HG03039 (cell line): Measurements from ENCODE around the gene SYNGR1.
"Not testable (repeated sequence)": the region's sequence is repeated elsewhere in the genome, so short reads cannot be mapped to it uniquely, and the experiment has no call there.

ENCODE experiments used
- ATAC-seq: cut with Tn5 transposase; IDR thresholded peaks from one replicate; pipeline ENCODE4 v1.9.1; 2021; ENCODE audit warnings: mild to moderate bottlenecking, moderate library complexity; ENCODE audit not compliant: unreplicated experiment

Gene SYNGR1

GRCh38 chr22:39316440-39317083 lies 33.2 kb upstream of the SYNGR1 start:
- no peak for ATAC-seq

GRCh38 chr22:39317084-39317774 lies 32.6 kb upstream of the SYNGR1 start:
- ATAC-seq: no peak

DNA sequence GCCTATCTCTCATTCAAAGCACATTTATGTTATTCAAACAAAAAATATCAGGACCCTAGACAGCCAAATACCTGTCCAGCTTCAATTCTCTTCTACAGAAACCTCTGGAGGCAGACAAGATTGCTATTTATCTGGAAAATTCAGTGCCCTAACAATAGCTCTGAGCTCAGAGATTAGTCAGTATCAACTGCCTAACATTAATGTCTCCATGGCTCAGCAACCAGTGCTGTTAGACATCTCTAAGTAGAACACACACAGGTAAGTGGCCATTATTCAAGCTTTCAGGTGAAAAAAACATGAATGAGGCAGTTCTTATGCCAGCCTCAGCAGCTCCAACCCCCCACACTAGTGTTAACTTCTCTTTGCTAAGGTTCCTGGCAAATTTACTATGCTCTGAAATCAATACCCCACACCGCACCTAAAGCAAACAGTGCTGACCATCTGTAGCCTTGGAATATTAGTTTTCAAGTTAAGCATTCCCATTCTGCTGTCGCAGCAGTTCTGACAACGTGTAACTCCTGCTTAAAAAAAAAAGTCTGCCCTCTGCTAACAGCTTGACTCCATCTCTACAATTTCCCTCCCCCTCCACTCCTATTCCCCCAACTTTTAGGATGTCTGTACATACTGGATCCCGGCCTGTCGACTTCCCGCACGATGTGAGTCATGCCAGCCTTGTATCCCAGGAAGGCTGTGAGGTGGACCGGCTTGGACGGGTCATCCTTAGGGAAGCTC lies 31.9 kb upstream of the SYNGR1 start:
- no peak for ATAC-seq

DNA sequence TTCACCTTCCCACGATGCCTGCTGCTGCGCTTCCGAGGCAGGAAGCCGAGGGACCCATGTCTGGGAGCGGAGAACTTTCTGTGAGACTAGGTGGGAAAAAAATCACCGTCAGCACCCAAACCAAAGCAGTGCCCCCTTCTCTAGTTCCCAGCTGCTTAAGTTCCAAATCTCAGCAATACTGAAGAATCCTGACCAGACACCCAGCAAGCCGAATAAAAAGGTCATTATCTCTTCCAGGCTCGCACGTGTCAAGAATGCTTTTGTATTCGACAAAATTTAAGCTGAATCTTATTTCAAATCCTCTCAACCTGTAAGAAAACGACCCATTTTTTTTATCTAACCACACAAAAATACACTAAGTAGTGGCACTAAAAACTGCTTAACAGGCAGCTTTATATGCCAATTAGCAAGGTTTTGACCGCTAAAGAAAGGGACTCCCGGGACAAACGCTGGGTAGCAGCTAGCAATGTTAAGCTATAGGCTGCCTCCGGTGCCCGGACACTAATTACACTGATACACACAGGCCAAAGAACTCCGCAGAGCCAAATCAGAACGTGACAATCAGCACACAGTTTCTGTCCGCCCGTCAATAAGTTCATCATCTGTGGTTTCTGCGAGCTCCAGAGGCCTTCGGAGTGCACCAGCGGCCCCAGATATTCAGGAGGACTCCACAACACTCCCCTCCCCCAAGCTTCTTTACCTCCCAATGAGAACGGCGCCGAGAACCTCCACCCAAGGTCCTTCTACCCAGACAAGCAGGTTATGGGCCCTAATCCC lies 31.1 kb upstream of the SYNGR1 start:
- peak; percentile 5 for ATAC-seq

- peak; percentile 79 for ATAC-seq
Observed at GRCh38 chr22:39319284-39320022, 30.3 kb upstream of the SYNGR1 start, which contains the start of gene RPL3. Gene RPL3, minus strand, starts transcription at chr22:39319623. Its CDS starts 26 bp downstream, at chr22:39319597.

GRCh38 chr22:39320616-39321029 lies 29.2 kb upstream of the SYNGR1 start:
- not testable (repeated sequence) for ATAC-seq

DNA sequence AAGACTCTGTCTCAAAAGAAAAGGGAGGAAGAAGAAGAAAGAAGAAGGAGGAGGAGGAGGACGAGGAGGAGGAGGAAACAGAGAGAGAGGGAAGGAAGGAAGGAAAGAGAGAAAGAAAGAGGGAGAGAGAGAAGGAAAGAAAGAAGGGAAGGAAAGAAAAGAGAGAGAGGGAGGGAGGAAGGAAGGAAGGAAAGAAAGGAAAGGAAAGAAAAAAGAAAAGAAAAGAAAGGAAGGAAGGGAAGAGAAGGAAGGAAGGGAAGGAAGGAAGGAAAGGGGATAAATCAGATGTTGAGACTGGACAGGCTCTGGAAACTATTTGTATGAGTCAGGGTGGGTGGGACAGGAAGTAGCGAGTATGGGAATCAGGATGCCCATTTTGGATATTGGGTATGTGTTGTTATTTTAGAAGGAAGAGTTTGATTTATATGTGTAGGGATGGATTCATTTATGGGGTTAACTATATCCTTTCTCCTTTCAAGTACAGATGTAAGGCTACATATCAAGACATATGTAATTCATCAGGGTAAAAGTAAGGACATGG lies 24.3 kb upstream of the SYNGR1 start:
- no peak for ATAC-seq

DNA sequence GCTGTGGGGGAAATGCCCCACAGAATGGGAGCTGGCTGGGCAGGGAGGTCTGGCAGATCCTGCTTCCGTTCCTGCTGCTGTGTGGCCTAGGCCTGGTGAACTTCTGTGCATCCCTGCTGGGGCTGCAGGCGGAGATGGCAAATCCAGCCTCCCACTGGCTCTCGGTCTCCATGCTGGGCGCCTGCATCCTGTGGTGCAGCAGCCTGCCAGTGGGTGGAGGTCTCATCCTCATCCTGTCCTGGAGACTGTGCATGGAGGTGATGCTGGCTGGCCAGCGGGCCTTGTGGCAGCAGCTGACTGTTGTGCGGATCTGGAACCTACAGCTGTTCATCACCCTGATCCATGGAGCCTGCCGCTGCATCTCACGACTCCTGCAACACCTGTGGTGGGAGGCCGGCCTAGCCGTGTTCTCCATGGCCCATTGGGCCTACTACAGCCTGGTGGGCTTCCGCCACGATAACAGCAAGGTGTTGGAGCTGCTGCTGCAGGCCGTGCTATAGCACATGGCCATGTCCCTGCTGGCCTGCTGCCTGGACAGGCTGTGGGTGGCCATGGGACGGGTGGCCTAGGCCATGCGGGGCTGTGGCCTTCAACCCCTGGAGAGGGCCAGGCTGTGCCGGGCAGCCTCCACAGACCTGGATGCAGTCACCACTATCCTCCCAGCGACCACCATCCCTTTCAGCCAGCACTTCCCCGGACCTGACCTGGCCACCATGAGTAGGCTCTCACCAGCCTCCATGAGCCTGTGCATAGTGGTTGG lies 21.6 kb upstream of the SYNGR1 start:
- ATAC-seq: no peak

DNA sequence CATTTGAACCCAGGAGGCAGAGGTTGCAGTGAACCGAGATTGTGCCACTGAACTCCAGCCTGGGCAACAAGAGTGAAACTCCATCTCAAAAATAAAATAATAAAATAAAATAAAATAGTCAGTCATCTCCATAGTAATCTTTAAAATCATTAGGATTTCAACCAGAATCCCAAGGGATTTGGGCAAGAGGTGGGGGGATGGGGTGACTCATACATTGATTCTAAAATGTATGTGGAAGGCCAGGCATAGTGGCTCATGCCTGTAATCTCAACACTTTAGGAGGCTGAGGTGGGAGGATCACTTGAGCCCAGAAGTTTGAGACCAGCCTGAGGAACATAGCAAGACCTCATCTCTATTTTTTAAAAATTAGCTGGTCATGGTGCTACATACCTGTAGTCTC lies 19.2 kb upstream of the SYNGR1 start:
- not testable (repeated sequence) for ATAC-seq

- ATAC-seq: no peak
Observed at GRCh38 chr22:39332441-39333064, 17.2 kb upstream of the SYNGR1 start.

- ATAC-seq: no peak
Observed at GRCh38 chr22:39336411-39336810, 13.4 kb upstream of the SYNGR1 start.

DNA sequence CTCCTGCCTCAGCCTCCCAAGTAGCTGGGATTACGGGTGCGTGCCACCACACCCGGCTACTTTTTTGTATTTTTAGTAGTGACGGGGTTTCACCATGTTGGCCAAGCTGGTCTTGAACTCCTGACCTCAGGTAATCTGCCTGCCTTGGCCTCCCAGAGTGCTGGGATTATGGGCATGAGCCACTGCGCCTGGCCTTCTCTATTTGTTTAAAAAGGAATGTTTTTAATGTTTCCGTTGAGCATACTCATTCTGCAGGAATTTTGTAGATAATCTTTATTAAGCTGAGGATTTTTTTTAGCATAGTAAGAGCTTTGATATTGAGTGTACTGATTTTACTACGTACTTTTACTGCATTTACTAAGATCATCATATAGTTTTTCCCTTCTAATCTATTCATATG lies 10.0 kb upstream of the SYNGR1 start:
- not testable (repeated sequence) for ATAC-seq

DNA sequence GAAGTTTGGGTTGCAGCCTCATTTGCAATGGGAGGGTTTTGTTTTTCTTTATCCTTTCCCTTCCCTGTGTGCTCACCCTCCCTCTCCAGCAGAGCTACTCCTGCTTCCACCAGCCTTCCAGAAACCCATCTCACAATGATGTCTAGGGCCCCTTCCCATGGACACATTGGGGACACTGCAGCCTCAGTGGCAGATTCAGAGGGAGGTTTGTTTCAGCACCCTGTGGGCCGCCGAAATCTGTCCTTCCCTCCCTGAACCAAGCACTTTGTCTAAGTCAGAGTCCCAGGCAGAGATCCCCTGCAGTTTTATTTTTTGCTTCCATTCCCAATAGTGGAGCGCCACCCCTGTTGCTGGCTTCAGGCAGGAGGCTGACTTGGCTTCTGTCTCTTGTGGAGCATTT lies 8.6 kb upstream of the SYNGR1 start:
- no peak for ATAC-seq

DNA sequence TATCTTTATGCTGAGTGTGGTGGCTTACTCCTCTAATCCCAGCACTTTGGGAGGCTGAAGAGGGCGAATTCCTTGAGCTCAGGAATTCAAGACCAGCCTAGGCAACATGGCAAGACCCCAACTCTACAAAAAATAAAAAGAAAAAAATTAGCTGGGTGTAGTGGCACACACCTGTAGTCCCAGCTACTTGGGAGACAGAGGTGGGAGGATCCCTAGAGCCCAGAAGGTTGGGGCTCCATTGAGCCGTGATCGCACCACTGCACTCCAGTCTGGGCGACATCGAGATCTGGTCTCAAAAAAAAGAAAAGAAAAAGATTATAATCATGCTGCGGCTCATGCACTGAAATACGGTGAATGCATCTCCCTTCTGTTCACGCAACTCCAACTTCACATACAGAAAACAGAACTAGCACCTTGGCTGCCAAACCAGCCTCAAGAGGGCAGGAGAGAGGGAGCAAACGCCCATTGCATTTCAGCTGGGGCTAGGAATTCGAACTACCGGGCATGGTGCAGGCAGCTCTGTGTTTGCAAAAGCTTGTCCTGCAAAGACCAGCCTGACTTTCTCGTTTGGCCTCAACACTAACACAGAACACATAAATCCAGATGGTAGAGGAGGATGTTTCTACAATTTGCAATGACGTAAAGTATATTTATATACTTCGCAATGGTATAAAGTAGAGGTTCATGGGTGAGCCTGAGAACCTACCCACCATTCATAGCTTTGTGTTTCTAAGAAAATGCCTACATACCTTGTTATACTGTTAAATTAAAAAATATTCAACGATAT lies 6.3 kb upstream of the SYNGR1 start:
- ATAC-seq: no peak

GRCh38 chr22:39344046-39344390 lies 5.8 kb upstream of the SYNGR1 start:
- no peak for ATAC-seq

DNA sequence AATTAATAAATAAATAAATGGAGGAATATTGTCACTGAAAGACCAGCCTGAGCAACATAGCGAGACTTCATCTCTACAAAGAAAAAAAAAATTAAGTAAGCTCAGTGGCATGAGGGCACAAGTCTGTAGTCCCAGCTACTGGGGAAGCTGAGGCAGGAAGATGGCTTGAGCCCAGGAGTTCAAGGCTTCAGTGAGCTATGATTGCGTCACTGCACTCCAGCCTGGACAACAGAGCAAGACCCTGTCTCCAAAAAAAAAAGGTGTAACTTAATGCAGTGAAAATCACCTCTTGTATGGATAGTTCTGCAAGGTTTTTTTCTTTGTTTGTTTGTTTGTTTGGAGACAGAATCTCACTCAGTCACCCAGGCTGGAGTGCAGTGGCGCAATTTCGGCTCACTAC lies 4.6 kb upstream of the SYNGR1 start:
- ATAC-seq: no peak

GRCh38 chr22:39348909-39349505 lies 784 bp upstream of the SYNGR1 start:
- no peak for ATAC-seq

- ATAC-seq: no peak
Observed at GRCh38 chr22:39349506-39349966, 255 bp upstream of the SYNGR1 start.
